ENCODE data around the gene HSPB1.
"Not testable (repeated sequence)": the region's sequence is repeated elsewhere in the genome, so short reads cannot be mapped to it uniquely, and the experiment has no call there.

HSPB1 gene

GRCh38 chr7:76282344-76283253, 19.9 kb upstream of the HSPB1 start:
- ChIA-PET CTCF (interaction anchor here (1.3 kb wide), 1 partner anchor 8 kb away, joined by 6 read pairs; no protein-coding TSS in a partner anchor), POLR2A (interaction anchor here (1.0 to 1.6 kb wide), 4 partner anchors 11 to 116 kb away, joined by 3 to 5 read pairs (median 4); no protein-coding TSS in a partner anchor)
- TF ChIP-seq FOXM1 (IDR thresholded peaks at IDR 0.05; ENCODE audit: borderline replicate concordance), result no peak
- TF ChIP-seq LEF1 (IDR thresholded peaks at IDR 0.05; ENCODE audit: borderline replicate concordance), result no peak
- TF ChIP-seq HDGF (IDR thresholded peaks at IDR 0.05; ENCODE audit: borderline replicate concordance), result no peak
- no peak for TF ChIP-seq ELF4 (IDR thresholded peaks at IDR 0.05)
- no peak for TF ChIP-seq CTBP1 (IDR thresholded peaks at IDR 0.05; ENCODE audit: borderline replicate concordance)
- no peak for TF ChIP-seq FOXK2 (IDR thresholded peaks at IDR 0.05)
- TF ChIP-seq ARNT (IDR thresholded peaks at IDR 0.05), result no peak
- no peak for TF ChIP-seq PKNOX1 (IDR thresholded peaks at IDR 0.05)
- no peak for TF ChIP-seq ZNF384 (IDR thresholded peaks at IDR 0.05)
- TF ChIP-seq SUZ12 (IDR thresholded peaks at IDR 0.05), result no peak
- no peak for TF ChIP-seq FOXA1 (IDR thresholded peaks at IDR 0.05)
- no peak for TF ChIP-seq BHLHE40 (IDR thresholded peaks at IDR 0.05; ENCODE audit: borderline replicate concordance)
- peak; percentile 44 for DNase-seq (ENCODE audit: extremely low spot score)

GRCh38 chr7:76283254-76284159, 19.0 kb upstream of the HSPB1 start:
- CTCF ChIA-PET, result no interaction called here
- DNase-seq (ENCODE audit: extremely low spot score), result no peak
- TF ChIP-seq FOXK2 (IDR thresholded peaks at IDR 0.05), result no peak
- TF ChIP-seq BHLHE40 (IDR thresholded peaks at IDR 0.05; ENCODE audit: borderline replicate concordance), result no peak
- no peak for TF ChIP-seq ZNF384 (IDR thresholded peaks at IDR 0.05)
- TF ChIP-seq SUZ12 (IDR thresholded peaks at IDR 0.05), result no peak
- POLR2A ChIA-PET, result interaction anchor here (1.0 to 1.4 kb wide), 2 partner anchors 12 kb away, joined by 3 read pairs; no protein-coding TSS in a partner anchor

GRCh38 chr7:76285604-76286374, 16.7 kb upstream of the HSPB1 start:
- POLR2A ChIA-PET, result interaction anchor here (0.7 to 1.3 kb wide), 2 partner anchors 12 to 18 kb away, joined by 3 read pairs; no protein-coding TSS in a partner anchor
- DNase-seq (ENCODE audit: extremely low spot score), result no peak
- CTCF ChIA-PET, result interaction anchor here (1.1 kb wide), 1 partner anchor 28 kb away, joined by 4 read pairs; no protein-coding TSS in a partner anchor
- TF ChIP-seq ELF4 (IDR thresholded peaks at IDR 0.05) (no peak), FOXA1 (IDR thresholded peaks at IDR 0.05) (no peak), TARDBP (IDR thresholded peaks at IDR 0.05) (no peak), L3MBTL2 (conservative IDR thresholded peaks at IDR 0.05) (no peak), SP1 (IDR thresholded peaks at IDR 0.05) (no peak), HDGF (IDR thresholded peaks at IDR 0.05; ENCODE audit: borderline replicate concordance) (no peak), CTBP1 (IDR thresholded peaks at IDR 0.05; ENCODE audit: borderline replicate concordance) (no peak), LEF1 (IDR thresholded peaks at IDR 0.05; ENCODE audit: borderline replicate concordance) (no peak), PKNOX1 (IDR thresholded peaks at IDR 0.05) (no peak), FOXM1 (IDR thresholded peaks at IDR 0.05; ENCODE audit: borderline replicate concordance) (no peak), FOXK2 (IDR thresholded peaks at IDR 0.05) (no peak), ZNF384 (IDR thresholded peaks at IDR 0.05) (no peak), ARNT (IDR thresholded peaks at IDR 0.05) (no peak), BHLHE40 (IDR thresholded peaks at IDR 0.05; ENCODE audit: borderline replicate concordance) (no peak), NFRKB (IDR thresholded peaks at IDR 0.05) (no peak), SUZ12 (IDR thresholded peaks at IDR 0.05) (no peak)

GRCh38 chr7:76286842-76287403, 15.6 kb upstream of the HSPB1 start:
- ChIA-PET POLR2A (interaction anchor here (0.9 to 1.3 kb wide), 2 partner anchors 13 to 15 kb away, joined by 3 to 4 read pairs; partner anchors contain the start of gene HSPB1), CTCF (interaction anchor here (0.6 kb wide), 2 partner anchors 20 to 27 kb away, joined by 3 read pairs; no protein-coding TSS in a partner anchor)
- TF ChIP-seq TARDBP (IDR thresholded peaks at IDR 0.05) (no peak), CTBP1 (IDR thresholded peaks at IDR 0.05; ENCODE audit: borderline replicate concordance) (no peak), SP1 (IDR thresholded peaks at IDR 0.05) (no peak), FOXK2 (IDR thresholded peaks at IDR 0.05) (no peak), PKNOX1 (IDR thresholded peaks at IDR 0.05) (no peak), L3MBTL2 (conservative IDR thresholded peaks at IDR 0.05) (no peak), ELF4 (IDR thresholded peaks at IDR 0.05) (no peak), BHLHE40 (IDR thresholded peaks at IDR 0.05; ENCODE audit: borderline replicate concordance) (no peak), FOXM1 (IDR thresholded peaks at IDR 0.05; ENCODE audit: borderline replicate concordance) (no peak), ARNT (IDR thresholded peaks at IDR 0.05) (no peak), ZNF384 (IDR thresholded peaks at IDR 0.05) (no peak), NFRKB (IDR thresholded peaks at IDR 0.05) (no peak), LEF1 (IDR thresholded peaks at IDR 0.05; ENCODE audit: borderline replicate concordance) (no peak), FOXA1 (IDR thresholded peaks at IDR 0.05) (no peak), SUZ12 (IDR thresholded peaks at IDR 0.05) (no peak)
- no peak for DNase-seq (ENCODE audit: extremely low spot score)

GRCh38 chr7:76290847-76291350, 11.6 kb upstream of the HSPB1 start:
- not testable (repeated sequence) for DNase-seq (ENCODE audit: extremely low spot score)
- CTCF ChIA-PET, result interaction anchor here (0.9 to 2.8 kb wide), 6 partner anchors 9 to 114 kb away, joined by 3 to 21 read pairs (median 4); partner anchors contain the start of gene HSPB1
- POLR2A ChIA-PET, result interaction anchor here (0.7 to 2.1 kb wide), 3 partner anchors 12 to 25 kb away, joined by 3 to 8 read pairs (median 3); no protein-coding TSS in a partner anchor

Data from HEK293T (cell line).